HCT116 (cell line): Measurements from ENCODE around the gene AQP7.

Source experiments
- ATF3 ChIP-seq: IDR thresholded peaks from 2 replicates; pipeline ENCODE4 v1.6.1; 2012
- CEBPB ChIP-seq: IDR thresholded peaks from 2 replicates; pipeline ENCODE4 v1.6.1; 2012; ENCODE audit warnings: low read depth
- CTCF ChIP-seq, 3 experiments: fragments of 200-600 bp in 1 of 3; sonication (generic) in 1 of 3; IDR thresholded peaks in 2 of 3; conservative IDR thresholded peaks in 1 of 3; 2 replicates each; pipeline ENCODE4 v1.5.1; 2012 to 2017; ENCODE audit warnings: low read depth in 2 of 3, low read length in 2 of 3, antibody characterized with exemption in 1 of 3, borderline replicate concordance in 1 of 3, control low read depth in 1 of 3, mild to moderate bottlenecking in 1 of 3, mixed read lengths in 1 of 3, mixed run types in 1 of 3, moderate library complexity in 1 of 3; ENCODE audit not compliant: insufficient read depth in 1 of 3
- ELF1 ChIP-seq: IDR thresholded peaks from 2 replicates; pipeline ENCODE4 v1.6.1; 2012; ENCODE audit warnings: low read depth, borderline replicate concordance
- EZH2 ChIP-seq: fragments of 200-600 bp; sonication (generic); IDR thresholded peaks from 2 replicates; pipeline ENCODE4 v1.6.1; 2017; ENCODE audit warnings: antibody characterized with exemption, mixed run types
- EZH2phosphoT487 ChIP-seq: fragments of 200-600 bp; IDR thresholded peaks from 2 replicates; pipeline ENCODE4 v1.6.1; 2018; ENCODE audit warnings: antibody characterized with exemption, borderline replicate concordance
- JUND ChIP-seq: IDR thresholded peaks from 2 replicates; pipeline ENCODE4 v1.6.1; 2012
- POLR2A ChIP-seq: IDR thresholded peaks from 2 replicates; pipeline ENCODE4 v1.7.0; 2011; ENCODE audit warnings: borderline replicate concordance; ENCODE audit not compliant: insufficient read depth, insufficient read length; ENCODE audit errors: extremely low read depth
- POLR2AphosphoS5 ChIP-seq: IDR thresholded peaks from 2 replicates; pipeline ENCODE4 v1.6.1; 2011; ENCODE audit warnings: mild to moderate bottlenecking, low read depth, low read length, moderate library complexity
- REST ChIP-seq: IDR thresholded peaks from 2 replicates; pipeline ENCODE4 v1.6.1; 2012; ENCODE audit warnings: low read depth
- TCF7L2 ChIP-seq: IDR thresholded peaks from 2 replicates; pipeline ENCODE4 v1.7.0; 2011; ENCODE audit warnings: borderline replicate concordance, inconsistent platforms; ENCODE audit not compliant: insufficient read depth, insufficient read length; ENCODE audit errors: extremely low read depth
- ZNF274 ChIP-seq: fragments of 200-500 bp; sonication (Bioruptor generic); IDR thresholded peaks from 2 replicates; pipeline ENCODE4 v1.6.1; 2014; ENCODE audit warnings: mild to moderate bottlenecking, low read depth, low read length, inconsistent platforms

- TF ChIP-seq CTCF (IDR thresholded peaks at IDR 0.05 in 2 of 3, conservative IDR thresholded peaks at IDR 0.05 in 1 of 3; ENCODE audit: borderline replicate concordance in 1 of 3, insufficient read depth in 1 of 3, low read depth in 2 of 3, low read length in 2 of 3) (peak; percentile 67 to 92 (median 92); a peak in 5 of 6 replicates), POLR2A (no peak), ATF3 (no peak), TCF7L2 (peak; percentile 79), REST (no peak), POLR2AphosphoS5 (0 out of 2 replicates have a peak, but pooled peaks have one; percentile 24), EZH2phosphoT487 (no peak), EZH2 (no peak), JUND (no peak), ELF1 (no peak), ZNF274 (no peak), CEBPB (no peak)
Measured at GRCh38 chr9:33415501-33416038, 13.2 kb upstream of the AQP7 start.
